SU-DHL-6 (cell line): ENCODE results near the gene ZMIZ1.

Experiments used
- H2AFZ ChIP-seq: fragments of 200-600 bp; sonication (generic); 2 replicates; pipeline ENCODE4 v1.6.1; 2014; ENCODE audit warnings: low read depth, mild to moderate bottlenecking, moderate library complexity, mixed read lengths, antibody characterized with exemption, low read length; ENCODE audit not compliant: severe bottlenecking
- H3F3A ChIP-seq: fragments of 200-600 bp; shearing (Covaris generic); 2 replicates; pipeline ENCODE4 v1.6.0; 2016; ENCODE audit warnings: antibody characterized with exemption, mild to moderate bottlenecking; ENCODE audit not compliant: insufficient read depth
- H3K27ac ChIP-seq: fragments of 200-600 bp; sonication (generic); 2 replicates; pipeline ENCODE4 v1.5.1; 2016; ENCODE audit warnings: low read depth, mild to moderate bottlenecking, low read length, moderate library complexity, mixed read lengths
- H3K27me3 ChIP-seq: fragments of 200-600 bp; sonication (generic), shearing (Covaris generic); 2 replicates; pipeline ENCODE4 v1.6.0; 2014; ENCODE audit warnings: mild to moderate bottlenecking, low read length
- H3K36me3 ChIP-seq: fragments of 200-600 bp; sonication (generic); 2 replicates; pipeline ENCODE4 v1.6.1; 2014; ENCODE audit warnings: mild to moderate bottlenecking, low read length, mixed read lengths
- H3K4me2 ChIP-seq: fragments of 300-600, 200-600 bp; shearing (Covaris generic), sonication (generic); 2 replicates; pipeline ENCODE4 v1.6.0; 2014; ENCODE audit warnings: low read length, low read depth, mild to moderate bottlenecking; ENCODE audit not compliant: poor library complexity, severe bottlenecking
- H3K4me3 ChIP-seq: fragments of 200-600 bp; sonication (generic); 2 replicates; pipeline ENCODE4 v1.5.1; 2014; ENCODE audit warnings: antibody characterized with exemption, low read length, mild to moderate bottlenecking, mixed read lengths; ENCODE audit not compliant: insufficient read depth, poor library complexity, severe bottlenecking
- H3K79me2 ChIP-seq: fragments of 200-600 bp; sonication (generic); 2 replicates; pipeline ENCODE4 v1.6.1; 2014; ENCODE audit warnings: mild to moderate bottlenecking, low read length, moderate library complexity; ENCODE audit not compliant: insufficient read depth
- H3K9ac ChIP-seq: fragments of 200-600 bp; sonication (generic); 2 replicates; pipeline ENCODE4 v1.7.0; 2014; ENCODE audit warnings: mild to moderate bottlenecking, low read length
- H3K9me2 ChIP-seq: fragments of 200-600 bp; sonication (generic); replicated peaks from 2 replicates; pipeline ENCODE4 v1.6.1; 2014; ENCODE audit warnings: low read length; ENCODE audit not compliant: insufficient read depth
- H3K9me3 ChIP-seq: fragments of 200-600 bp; sonication (generic); 2 replicates; pipeline ENCODE4 v1.6.1; 2014; ENCODE audit warnings: low read length, mixed read lengths; ENCODE audit not compliant: insufficient read depth
- H4K20me1 ChIP-seq: fragments of 200-600 bp; sonication (generic); 2 replicates; pipeline ENCODE4 v1.6.1; 2014; ENCODE audit warnings: low read depth, mild to moderate bottlenecking, antibody characterized with exemption, low read length, moderate library complexity, mixed read lengths
- CTCF ChIP-seq: fragments of 200-600 bp; sonication (generic); IDR thresholded peaks from one replicate; pipeline ENCODE4 v1.5.1; 2017; ENCODE audit warnings: antibody characterized with exemption, mild to moderate bottlenecking, low read length, moderate library complexity; ENCODE audit not compliant: insufficient read depth, poor library complexity, severe bottlenecking
- EZH2phosphoT487 ChIP-seq: fragments of 200-600 bp; sonication (generic), shearing (Covaris generic); conservative IDR thresholded peaks from 2 replicates; pipeline ENCODE4 v1.6.1; 2018; ENCODE audit warnings: mild to moderate bottlenecking, antibody characterized with exemption, low read length, moderate library complexity, mixed read lengths

Gene ZMIZ1

GRCh38 chr10:79270466-79271246 is 201.9 kb downstream of the ZMIZ1 start:
- Histone ChIP-seq H3K4me2 (no peak overlapping the region), H3K27me3 (no peaks in the 10 kb centered on the region), H3K36me3 (no peaks in the 10 kb centered on the region), H3K79me2 (no peaks in the 10 kb centered on the region), H3K27ac (no peak overlapping the region), H4K20me1 (no peaks in the 10 kb centered on the region), H3F3A (no peaks in the 10 kb centered on the region), H3K9me2 (no peaks in the 10 kb centered on the region), H3K9ac (no peak overlapping the region), H2AFZ (no peak overlapping the region), H3K9me3 (no peaks in the 10 kb centered on the region), H3K4me3 (no peak overlapping the region)
- no peak for TF ChIP-seq CTCF
- TF ChIP-seq EZH2phosphoT487: no peak

- H3K9ac ChIP-seq: no peak overlapping the region
Observed at GRCh38 chr10:79272353-79272752, 203.6 kb downstream of the ZMIZ1 start.

GRCh38 chr10:79273604-79274003 is 204.8 kb downstream of the ZMIZ1 start:
- Histone ChIP-seq H3K9me3 (no peaks in the 10 kb centered on the region), H3K27me3 (no peaks in the 10 kb centered on the region), H3K4me3 (no peak overlapping the region), H3K79me2 (no peaks in the 10 kb centered on the region), H3K36me3 (no peaks in the 10 kb centered on the region), H3K4me2 (no peak overlapping the region), H3K9me2 (no peaks in the 10 kb centered on the region), H4K20me1 (no peaks in the 10 kb centered on the region), H3K27ac (no peak overlapping the region), H3K9ac (no peak overlapping the region), H2AFZ (no peak overlapping the region), H3F3A (no peaks in the 10 kb centered on the region)
- TF ChIP-seq EZH2phosphoT487 (no peak), CTCF (no peak)

More at GRCh38 chr10:79272353-79272752, 203.6 kb downstream of the ZMIZ1 start:
- no peak overlapping the region for H3K4me3 ChIP-seq
- H3K27ac ChIP-seq: no peak overlapping the region
- H2AFZ ChIP-seq: no peak overlapping the region
- H3K27me3 ChIP-seq: no peaks in the 10 kb centered on the region
- no peaks in the 10 kb centered on the region for H3K9me3 ChIP-seq
- no peaks in the 10 kb centered on the region for H3F3A ChIP-seq
- no peaks in the 10 kb centered on the region for H3K36me3 ChIP-seq
- H3K9me2 ChIP-seq: no peaks in the 10 kb centered on the region
- no peak for TF ChIP-seq CTCF
- no peak for TF ChIP-seq EZH2phosphoT487
- no peaks in the 10 kb centered on the region for H3K79me2 ChIP-seq
- H4K20me1 ChIP-seq: no peaks in the 10 kb centered on the region
- H3K4me2 ChIP-seq: no peak overlapping the region
